ENCODE data around the gene MICA.
"Not testable (repeated sequence)": the region's sequence is repeated elsewhere in the genome, so short reads cannot be mapped to it uniquely, and the experiment has no call there.

The MICA gene

GRCh38 chr6:31396422-31397152, 6.8 kb upstream of the MICA start:
- TF ChIP-seq CTCF (IDR thresholded peaks at IDR 0.05; ENCODE audit: insufficient read depth, low read length, missing control alignments), result peak; percentile 82
- no peak for DNase-seq (ENCODE audit: low read depth, low spot score)
- ChIA-PET POLR2A (no interaction called here), CTCF (interaction anchor here (0.6 to 7.6 kb wide), 21 partner anchors 10 to 204 kb away, joined by 3 to 121 read pairs (median 5); no protein-coding TSS in a partner anchor)
- no peak overlapping the region for H3K4me3 ChIP-seq (ENCODE audit: low read depth, low read length)

- POLR2A ChIA-PET; DNase-seq (ENCODE audit: low read depth, low spot score); H3K4me3 ChIP-seq (ENCODE audit: low read depth, low read length): not testable (repeated sequence)
- CTCF ChIA-PET, result interaction anchor here (0.7 to 7.6 kb wide), 22 partner anchors 10 to 201 kb away, joined by 3 to 121 read pairs (median 5); no protein-coding TSS in a partner anchor
Observed at GRCh38 chr6:31397153-31397499, 6.3 kb upstream of the MICA start.

GRCh38 chr6:31397901-31398525, 5.4 kb upstream of the MICA start:
- no peak overlapping the region for H3K4me3 ChIP-seq (ENCODE audit: low read depth, low read length)
- CTCF ChIA-PET, result interaction anchor here (0.7 to 7.6 kb wide), 29 partner anchors 9 to 202 kb away, joined by 3 to 121 read pairs (median 4); no protein-coding TSS in a partner anchor

GRCh38 chr6:31399589-31400466, 3.6 kb upstream of the MICA start:
- CTCF ChIA-PET, result interaction anchor here (0.6 to 7.6 kb wide), 17 partner anchors 10 to 199 kb away, joined by 3 to 121 read pairs (median 4); partner anchors contain the start of gene DDX39B
- POLR2A ChIA-PET, result interaction anchor here (0.6 to 0.8 kb wide), 5 partner anchors 11 to 556 kb away, joined by 3 to 4 read pairs (median 3); no protein-coding TSS in a partner anchor
- peak overlapping the region; percentile 80 for H3K4me3 ChIP-seq (ENCODE audit: low read depth, low read length)
- peak; percentile 92 for TF ChIP-seq CTCF (IDR thresholded peaks at IDR 0.05; ENCODE audit: insufficient read depth, low read length, missing control alignments)
- DNase-seq (ENCODE audit: low read depth, low spot score), result peak; percentile 41

More at GRCh38 chr6:31397901-31398525, 5.4 kb upstream of the MICA start:
- POLR2A ChIA-PET, result no interaction called here
- no peak for DNase-seq (ENCODE audit: low read depth, low spot score)
- TF ChIP-seq CTCF (IDR thresholded peaks at IDR 0.05; ENCODE audit: insufficient read depth, low read length, missing control alignments), result no peak

- no peak for TF ChIP-seq CTCF (IDR thresholded peaks at IDR 0.05; ENCODE audit: insufficient read depth, low read length, missing control alignments)
- DNase-seq (ENCODE audit: low read depth, low spot score), result no peak
- H3K4me3 ChIP-seq (ENCODE audit: low read depth, low read length), result peak overlapping the region; percentile 80
- ChIA-PET CTCF (interaction anchor here (1.0 to 7.6 kb wide), 9 partner anchors 15 to 197 kb away, joined by 3 to 121 read pairs (median 4); partner anchors contain the start of gene DDX39B), POLR2A (interaction anchor here (0.6 to 0.7 kb wide), 2 partner anchors 23 to 35 kb away, joined by 3 read pairs; no protein-coding TSS in a partner anchor)
Observed at GRCh38 chr6:31400467-31401289, 2.7 kb upstream of the MICA start.

GRCh38 chr6:31401403-31401802, 2.0 kb upstream of the MICA start:
- peak; percentile 28 for DNase-seq (ENCODE audit: low read depth, low spot score)
- CTCF ChIA-PET, result interaction anchor here (1.1 to 7.6 kb wide), 7 partner anchors 20 to 197 kb away, joined by 3 to 121 read pairs (median 4); partner anchors contain the start of gene DDX39B
- peak overlapping the region; percentile 83 for H3K4me3 ChIP-seq (ENCODE audit: low read depth, low read length)
- no peak for TF ChIP-seq CTCF (IDR thresholded peaks at IDR 0.05; ENCODE audit: insufficient read depth, low read length, missing control alignments)
- POLR2A ChIA-PET, result no interaction called here
